ENCODE results near the gene COMMD7. TPM values are rescaled to one million over a fixed set of nuclear protein-coding genes. Genes with fewer than 3 reads are reported as not detected.

The COMMD7 gene
- total RNA-seq, 2 experiments from 2014 or later = 20.5 to 22.2 TPM

DNA sequence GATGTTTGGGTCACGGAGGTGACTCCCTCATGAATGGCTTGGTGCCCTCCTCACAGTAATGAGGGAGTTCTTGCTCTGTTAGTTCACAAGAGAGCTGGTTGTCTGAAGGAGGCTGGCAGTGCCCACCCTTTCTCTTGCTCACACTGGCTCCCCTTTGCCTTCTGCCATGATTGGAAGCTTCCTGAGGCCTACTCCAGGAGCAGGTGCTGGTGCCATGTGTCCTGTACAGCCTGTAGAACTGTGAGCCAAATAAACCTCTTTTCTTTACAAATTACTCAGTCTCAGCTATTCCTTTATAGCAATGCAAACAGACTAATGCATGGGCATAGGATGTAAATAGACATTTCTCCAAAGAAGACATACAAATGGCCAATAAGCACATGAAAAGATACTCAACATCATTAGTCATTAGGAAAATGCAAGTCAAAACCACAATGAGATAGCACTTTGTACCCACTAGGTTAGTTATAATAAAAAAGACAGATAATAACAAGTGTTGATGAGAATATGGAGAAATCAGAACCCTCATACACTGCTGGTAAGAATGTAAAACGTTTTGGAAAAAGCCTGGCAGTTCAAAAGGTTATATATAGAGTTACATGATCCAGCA, 87.3 kb downstream of the COMMD7 start:
- POLR2A ChIA-PET = interaction anchor here (1.0 kb wide), 1 partner anchor 164 kb away, joined by 3 read pairs; the partner anchor contains the start of gene MAPRE1
- Histone ChIP-seq H3K27ac (ENCODE audit: low read depth, low read length, poor library complexity, severe bottlenecking) (no peak overlapping the region), H3K4me1 (ENCODE audit: insufficient read depth, low read length, poor library complexity, severe bottlenecking) (peaks cover 17% of the 10 kb centered on the region), H3K9me2 (ENCODE audit: insufficient read depth, low read length) (no peaks in the 10 kb centered on the region), H3K79me2 (ENCODE audit: insufficient read depth, low read depth, low read length) (no peaks in the 10 kb centered on the region), H2AFZ (ENCODE audit: low read length) (no peak overlapping the region), H3K4me3 (ENCODE audit: low read depth, low read length, poor library complexity, severe bottlenecking) (no peak overlapping the region), H3K4me2 (ENCODE audit: low read length) (no peak overlapping the region), H3K9me3 (ENCODE audit: low read length) (peaks cover 6% of the 10 kb centered on the region; the same call in 1 of the 2 replicates), H4K20me1 (ENCODE audit: insufficient read depth, low read length) (no peaks in the 10 kb centered on the region), H3K36me3 (ENCODE audit: insufficient read depth, low read length) (no peaks in the 10 kb centered on the region)
- TF ChIP-seq, protein P1, sequence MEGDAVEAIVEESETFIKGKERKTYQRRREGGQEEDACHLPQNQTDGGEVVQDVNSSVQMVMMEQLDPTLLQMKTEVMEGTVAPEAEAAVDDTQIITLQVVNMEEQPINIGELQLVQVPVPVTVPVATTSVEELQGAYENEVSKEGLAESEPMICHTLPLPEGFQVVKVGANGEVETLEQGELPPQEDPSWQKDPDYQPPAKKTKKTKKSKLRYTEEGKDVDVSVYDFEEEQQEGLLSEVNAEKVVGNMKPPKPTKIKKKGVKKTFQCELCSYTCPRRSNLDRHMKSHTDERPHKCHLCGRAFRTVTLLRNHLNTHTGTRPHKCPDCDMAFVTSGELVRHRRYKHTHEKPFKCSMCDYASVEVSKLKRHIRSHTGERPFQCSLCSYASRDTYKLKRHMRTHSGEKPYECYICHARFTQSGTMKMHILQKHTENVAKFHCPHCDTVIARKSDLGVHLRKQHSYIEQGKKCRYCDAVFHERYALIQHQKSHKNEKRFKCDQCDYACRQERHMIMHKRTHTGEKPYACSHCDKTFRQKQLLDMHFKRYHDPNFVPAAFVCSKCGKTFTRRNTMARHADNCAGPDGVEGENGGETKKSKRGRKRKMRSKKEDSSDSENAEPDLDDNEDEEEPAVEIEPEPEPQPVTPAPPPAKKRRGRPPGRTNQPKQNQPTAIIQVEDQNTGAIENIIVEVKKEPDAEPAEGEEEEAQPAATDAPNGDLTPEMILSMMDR (conservative IDR thresholded peaks at IDR 0.05; ENCODE audit: low read length) = no peak
- no peak for TF ChIP-seq EZH2phosphoT487 (IDR thresholded peaks at IDR 0.05; ENCODE audit: borderline replicate concordance, low read depth, low read length)
- CTCF ChIA-PET (ENCODE audit: unreplicated experiment) = no interaction called here
- DNase-seq (ENCODE audit: low spot score) = no peak
- intact Hi-C loops (cut with micrococcal nuclease; ENCODE audit: unreplicated experiment) = loop anchor here (10.0 kb wide), 1 partner anchor 501 kb away; no protein-coding TSS in a partner anchor
- no TSS peak for BruUV-seq (replicated peaks)

DNA sequence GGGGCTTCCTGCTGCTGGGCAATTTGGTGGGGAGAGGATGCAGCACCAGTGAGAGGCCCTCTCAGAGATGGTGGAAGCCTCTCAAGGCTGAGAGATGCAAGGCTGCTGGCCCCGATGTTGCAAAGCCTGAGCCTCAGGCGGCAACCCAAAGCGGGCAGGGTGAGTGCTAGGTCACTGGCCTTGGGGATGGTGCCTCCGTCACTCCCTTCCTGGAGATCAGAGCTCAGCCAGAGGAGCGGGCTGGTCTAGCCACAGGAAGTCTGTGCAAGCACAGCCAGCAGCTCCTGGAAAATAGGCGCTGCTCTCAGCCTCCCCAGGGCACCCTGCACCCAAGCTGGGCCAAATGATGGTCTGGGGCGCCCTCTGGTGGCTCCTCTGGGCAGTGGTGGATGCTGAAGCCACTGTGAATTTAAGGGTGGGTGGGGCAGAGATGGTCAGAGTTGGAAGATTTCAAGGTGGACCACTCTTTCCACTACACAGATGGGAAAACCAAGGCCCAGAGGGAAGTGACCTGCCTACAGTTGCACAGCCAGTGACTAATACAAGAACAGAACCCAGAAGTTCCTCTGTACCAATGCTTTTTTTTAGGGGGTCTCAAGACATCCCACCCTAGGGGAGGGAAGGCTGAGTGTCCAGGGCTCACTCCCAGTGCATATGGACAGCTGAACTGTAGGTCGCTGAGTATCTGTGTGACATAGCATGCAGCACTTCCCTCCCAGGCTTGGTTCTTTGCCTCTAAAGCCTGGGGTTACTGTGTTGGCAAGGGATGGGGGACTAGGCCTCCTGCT, 90.3 kb downstream of the COMMD7 start:
- H3K4me3 ChIP-seq (ENCODE audit: low read depth, low read length, poor library complexity, severe bottlenecking) = no peak overlapping the region
- H3K36me3 ChIP-seq (ENCODE audit: insufficient read depth, low read length) = no peaks in the 10 kb centered on the region
- no peaks in the 10 kb centered on the region for H3K9me2 ChIP-seq (ENCODE audit: insufficient read depth, low read length)
- TF ChIP-seq, protein P1 (conservative IDR thresholded peaks at IDR 0.05; ENCODE audit: low read length) = peak; percentile 89
- no peak for TF ChIP-seq EZH2phosphoT487 (IDR thresholded peaks at IDR 0.05; ENCODE audit: borderline replicate concordance, low read depth, low read length)
- H3K4me1 ChIP-seq (ENCODE audit: insufficient read depth, low read length, poor library complexity, severe bottlenecking) = peaks cover 17% of the 10 kb centered on the region
- intact Hi-C loops (cut with micrococcal nuclease; ENCODE audit: unreplicated experiment) = loop anchor here (1.0 to 10.0 kb wide), 5 partner anchors 132 to 618 kb away; no protein-coding TSS in a partner anchor
- no peaks in the 10 kb centered on the region; the same call in 1 of the 2 replicates for H3K9me3 ChIP-seq (ENCODE audit: low read length)
- no peaks in the 10 kb centered on the region for H4K20me1 ChIP-seq (ENCODE audit: insufficient read depth, low read length)
- no peaks in the 10 kb centered on the region for H3K79me2 ChIP-seq (ENCODE audit: insufficient read depth, low read depth, low read length)
- H2AFZ ChIP-seq (ENCODE audit: low read length) = peak overlapping the region; percentile 54; the same call in 1 of the 2 replicates
- ChIA-PET CTCF (ENCODE audit: unreplicated experiment) (interaction anchor here (0.6 to 2.6 kb wide), 2 partner anchors 20 to 131 kb away, joined by 3 to 12 read pairs; partner anchors contain the start of gene C20orf203), POLR2A (interaction anchor here (0.7 kb wide), 1 partner anchor 21 kb away, joined by 3 read pairs; the partner anchor contains the start of gene C20orf203)
- peak overlapping the region; percentile 33; the same call in 1 of the 2 replicates for H3K4me2 ChIP-seq (ENCODE audit: low read length)
- BruUV-seq (replicated peaks) = no TSS peak
- H3K27ac ChIP-seq (ENCODE audit: low read depth, low read length, poor library complexity, severe bottlenecking) = no peak overlapping the region
- peak; percentile 86 for DNase-seq (ENCODE audit: low spot score)

Other genes with a start within 250 kb of the COMMD7 start
- 1.5 and 4.2 TPM in 2 replicates for gene NOL4L, start 158.1 kb downstream of the COMMD7 start, total RNA-seq (2014; rRNA removed; shearing (Covaris generic))
- 3.3 and 3.9 TPM in 2 replicates for gene NOL4L, start 158.1 kb downstream of the COMMD7 start, total RNA-seq (2022)
- gene C20orf203, start 69.5 kb downstream of the COMMD7 start, total RNA-seq (2014; rRNA removed; shearing (Covaris generic)) = 0.47 and 0.70 TPM in 2 replicates
- 1.3 and 1.4 TPM in 2 replicates for gene C20orf203, start 69.5 kb downstream of the COMMD7 start, total RNA-seq (2022)
- gene DNMT3B, start 18.9 kb upstream of the COMMD7 start, total RNA-seq (2014; rRNA removed; shearing (Covaris generic)) = 11.4 and 12.1 TPM in 2 replicates
- gene DNMT3B, start 18.9 kb upstream of the COMMD7 start, total RNA-seq (2022) = 13.8 and 18.1 TPM in 2 replicates
- gene MAPRE1, start 76.5 kb upstream of the COMMD7 start, total RNA-seq (2014; rRNA removed; shearing (Covaris generic)) = 106 and 116 TPM in 2 replicates
- gene MAPRE1, start 76.5 kb upstream of the COMMD7 start, total RNA-seq (2022) = 172 and 179 TPM in 2 replicates
- 0.57 TPM in 1 of 2 replicates, not detected in the other for gene EFCAB8, start 115.5 kb upstream of the COMMD7 start, total RNA-seq (2014; rRNA removed; shearing (Covaris generic))
- gene EFCAB8, start 115.5 kb upstream of the COMMD7 start, total RNA-seq (2022) = not detected in 2 replicates